HepG2 (cell line): Measurements from ENCODE around the gene EPS8. TPM values are rescaled to one million over a fixed set of nuclear protein-coding genes. Genes with fewer than 3 reads are reported as not detected.

Source experiments
- ATAC-seq: fragments of 200-7000 bp; cut with Tn5 transposase; 3 replicates; pipeline ENCODE4 v1.9.1; 2020; ENCODE audit warnings: mild to moderate bottlenecking, moderate library complexity
- BruUV-seq: library from RNA; stranded (reverse); fragments of 400-500 nt; replicated peaks from 2 replicates; lab custom pipeline; 2021; lab: Mats Ljungman, UMichigan
- CTCF ChIA-PET: fragments of 300-600 bp; formaldehyde crosslinking; extraction: SDS; loops from one replicate; lab custom pipeline; 2021; ENCODE audit warnings: low total read pairs, inconsistent platforms, low intra/inter-chr PET ratio; lab: Yijun Ruan, JAX
- POLR2A ChIA-PET: fragments of 350-600 bp; sonication (Branson Sonifier 250); formaldehyde crosslinking; loops from one replicate; lab custom pipeline; 2020; ENCODE audit warnings: antibody characterized with exemption, inconsistent platforms; lab: Yijun Ruan, JAX
- DNase-seq: peaks from one replicate; pipeline ENCODE4 v3.0.0-alpha.2; 2015; ENCODE audit warnings: low spot score
- FAIRE-seq: peaks from 3 replicates; lab custom pipeline; 2011; peaks lifted over from hg19 to GRCh38; lab: Jason Lieb, UNC
- H2AFZ ChIP-seq: one replicate; pipeline ENCODE4 v1.6.1; 2011; ENCODE audit warnings: low read length, inconsistent platforms
- H3K27ac ChIP-seq: fragments of 300-600 bp; 3 replicates; pipeline ENCODE4 v1.8.0; 2011; ENCODE audit warnings: mixed run types, mild to moderate bottlenecking, mixed read lengths, low read length, inconsistent platforms; ENCODE audit not compliant: insufficient read depth; ENCODE audit errors: extremely low read length
- H3K27me3 ChIP-seq, 2 experiments: fragments of 200-600 bp in 1 of 2; 2 replicates in 1 of 2; 3 replicates in 1 of 2; pipeline versions ENCODE4 v1.6.0 to v1.8.0; 2011; ENCODE audit warnings: low read length in 2 of 2, mild to moderate bottlenecking in 2 of 2, moderate library complexity in 2 of 2, inconsistent platforms in 1 of 2; ENCODE audit not compliant: insufficient read depth in 2 of 2, control insufficient read depth in 1 of 2
- H3K36me3 ChIP-seq, 2 experiments: fragments of 200-600 bp in 1 of 2; replicated peaks in 1 of 2; 2 replicates in 1 of 2; 3 replicates in 1 of 2; pipeline versions ENCODE4 v1.5.1 to v1.8.0; 2011; ENCODE audit warnings: low read length in 2 of 2, inconsistent platforms in 1 of 2; ENCODE audit not compliant: insufficient read depth in 2 of 2, control insufficient read depth in 1 of 2
- H3K4me1 ChIP-seq: 2 replicates; pipeline ENCODE4 v1.5.1; 2012; ENCODE audit warnings: low read length, inconsistent platforms; ENCODE audit not compliant: insufficient read depth
- H3K4me2 ChIP-seq: 2 replicates; pipeline ENCODE4 v1.6.0; 2011; ENCODE audit warnings: low read depth, low read length, inconsistent platforms
- H3K4me3 ChIP-seq, 3 experiments: fragments of 200-600 bp in 1 of 3; sonication (generic), shearing (Covaris generic) in 1 of 3; replicated peaks in 1 of 3; 2 replicates each; pipeline ENCODE4 v1.5.1; 2011 to 2016; ENCODE audit warnings: low read length in 3 of 3, inconsistent platforms in 2 of 3, low read depth in 2 of 3, mild to moderate bottlenecking in 2 of 3, control low read depth in 1 of 3, mixed read lengths in 1 of 3; ENCODE audit not compliant: insufficient read depth in 1 of 3
- H3K79me2 ChIP-seq: one replicate; pipeline ENCODE4 v1.6.1; 2011; ENCODE audit warnings: low read length, inconsistent platforms; ENCODE audit not compliant: insufficient read depth
- H3K9ac ChIP-seq: 2 replicates; pipeline ENCODE4 v1.6.0; 2011; ENCODE audit warnings: mild to moderate bottlenecking, low read depth, low read length, inconsistent platforms; ENCODE audit not compliant: insufficient read depth
- H3K9me3 ChIP-seq: 2 replicates; pipeline ENCODE4 v1.5.1; 2012; ENCODE audit warnings: mild to moderate bottlenecking, low read length
- H4K20me1 ChIP-seq: 2 replicates; pipeline ENCODE4 v1.6.0; 2011; ENCODE audit warnings: inconsistent platforms, mild to moderate bottlenecking, low read length, moderate library complexity; ENCODE audit not compliant: insufficient read depth
- ATF7-NPFF ChIP-seq: sonication (generic); formaldehyde crosslinking; IDR thresholded peaks from 2 replicates; pipeline ENCODE4 v1.8.1; 2023; ENCODE audit warnings: mild to moderate bottlenecking, low read depth, missing genetic modification reagents, moderate library complexity
- CAMTA2 ChIP-seq: sonication (generic); formaldehyde crosslinking; IDR thresholded peaks from 2 replicates; pipeline ENCODE4 v1.4.0; 2020; ENCODE audit warnings: mild to moderate bottlenecking, missing genetic modification reagents, borderline replicate concordance
- KDM5B ChIP-seq: sonication (generic); formaldehyde crosslinking; IDR thresholded peaks from 2 replicates; pipeline ENCODE4 v1.4.0; 2020; ENCODE audit warnings: missing genetic modification reagents, mild to moderate bottlenecking, borderline replicate concordance
- MIER3 ChIP-seq: IDR thresholded peaks from 2 replicates; pipeline ENCODE4 v1.6.1; 2016; ENCODE audit warnings: missing compliant biosample characterization, borderline replicate concordance
- ZFP36L2 ChIP-seq: sonication (generic); formaldehyde crosslinking; IDR thresholded peaks from 2 replicates; pipeline ENCODE4 v1.4.0; 2020; ENCODE audit warnings: missing genetic modification reagents
- ZNF441 ChIP-seq: sonication (generic); formaldehyde crosslinking; IDR thresholded peaks from 2 replicates; pipeline ENCODE4 v1.7.0; 2021; ENCODE audit warnings: missing genetic modification reagents, borderline replicate concordance
- WGBS: methylation state at CpG from one replicate; pipeline ENCODE4 v1.1.6; 2017; ENCODE audit warnings: low lambda C conversion rate; 5-methylcytosine and 5-hydroxymethylcytosine counted together
- in situ Hi-C: cut with HindIII; loops from 2 replicates; pipeline ENCODE4 v1.10.0; 2017; ENCODE audit warnings: low pct_unique_long_range_greater_than_20kb; ENCODE audit not compliant: extremely low pct_ligation_motif_present
- intact Hi-C: fragments of 100-400 bp; cut with micrococcal nuclease; formaldehyde crosslinking; loops from one replicate; pipeline ENCODE4 v1.10.0; 2022; ENCODE audit not compliant: unreplicated experiment
- polyA plus RNA-seq, 8 experiments: library from polyadenylated mRNA; depleted of rRNA in 3 of 8; stranded (reverse) in 7 of 8; unstranded in 1 of 8; fragments of >200 nt; fragmentation: Illumina TruSeq in 4 of 8; extraction: Trizol in 4 of 8; gene quantifications; 2 replicates each; pipeline versions ENCODE4 v1.2.1 to v1.2.3, GENCODE V29; 2011 to 2016; ENCODE audit warnings: low read depth in 4 of 8, missing spikeins in 1 of 8, mixed read lengths in 1 of 8; ENCODE audit not compliant: insufficient read depth in 1 of 8
- total RNA-seq, 5 experiments: library from RNA; depleted of rRNA; stranded (reverse); fragments of >200 nt; fragmentation: Illumina TruSeq; extraction: Trizol; gene quantifications; 2 replicates each; pipeline ENCODE4 v1.2.3, GENCODE V29; 2016; ENCODE audit warnings: low read depth in 1 of 5
- TF ChIP-seq, protein P1 (sequence below): sonication (generic); formaldehyde crosslinking; IDR thresholded peaks from 2 replicates; pipeline ENCODE4 v1.8.0; 2022; ENCODE audit warnings: mild to moderate bottlenecking, missing genetic modification reagents, borderline replicate concordance
- TF ChIP-seq, protein P2 (sequence below): sonication (generic); formaldehyde crosslinking; IDR thresholded peaks from 2 replicates; pipeline ENCODE4 v1.5.0; 2020; ENCODE audit warnings: mild to moderate bottlenecking, missing genetic modification reagents
- TF ChIP-seq, protein P3 (sequence below): sonication (generic); formaldehyde crosslinking; IDR thresholded peaks from 2 replicates; pipeline ENCODE4 v1.8.0; 2022; ENCODE audit warnings: missing genetic modification reagents, low read depth, mild to moderate bottlenecking, borderline replicate concordance

Gene EPS8
- total and polyA plus RNA-seq, 2 of the 13 experiments (the other 11 are each of a cell fraction or from before 2014, with no cell fraction given) = 37.1 to 43.4 TPM

DNA sequence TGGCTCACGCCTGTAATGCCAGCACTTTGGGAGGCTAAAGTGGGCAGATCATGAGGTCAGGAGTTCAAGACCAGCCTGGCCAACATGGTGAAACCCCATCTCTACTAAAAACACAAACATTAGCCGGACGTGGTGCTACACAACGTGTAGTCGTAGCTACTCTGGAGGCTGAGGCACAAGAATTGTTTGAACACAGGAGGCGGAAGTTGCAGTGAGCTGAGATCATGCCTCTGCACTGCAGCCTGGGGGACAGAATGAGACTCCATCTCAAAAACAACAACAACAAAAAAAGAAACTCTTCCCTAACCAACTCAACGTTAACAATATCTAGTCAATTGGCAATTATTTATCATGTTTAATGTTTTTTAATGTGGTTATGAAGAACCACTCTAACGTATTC is 89.3 kb downstream of the EPS8 start:
- H3K36me3 ChIP-seq = no peaks in the 10 kb centered on the region
- FAIRE-seq = no peak
- in situ Hi-C loops (no loop called here), intact Hi-C loops (no loop called here)
- H3K9me3 ChIP-seq = no peaks in the 10 kb centered on the region
- no peak for DNase-seq
- H3K4me3 ChIP-seq = no peak overlapping the region
- no TSS peak for BruUV-seq
- peaks cover 17% of the 10 kb centered on the region for H3K4me1 ChIP-seq
- no peak overlapping the region for H3K4me2 ChIP-seq
- H3K79me2 ChIP-seq = peaks cover 44% of the 10 kb centered on the region
- CTCF ChIA-PET = no interaction called here
- H3K27me3 ChIP-seq = no peaks in the 10 kb centered on the region
- no peaks in the 10 kb centered on the region for H4K20me1 ChIP-seq
- TF ChIP-seq ZNF441 (CRISPR knock-in tag) (no peak), ATF7-NPFF (no peak), MIER3 (CRISPR knock-in tag) (no peak), KDM5B (CRISPR knock-in tag) (no peak), ZFP36L2 (CRISPR knock-in tag) (no peak), CAMTA2 (CRISPR knock-in tag) (no peak)
- TF ChIP-seq, protein P1, sequence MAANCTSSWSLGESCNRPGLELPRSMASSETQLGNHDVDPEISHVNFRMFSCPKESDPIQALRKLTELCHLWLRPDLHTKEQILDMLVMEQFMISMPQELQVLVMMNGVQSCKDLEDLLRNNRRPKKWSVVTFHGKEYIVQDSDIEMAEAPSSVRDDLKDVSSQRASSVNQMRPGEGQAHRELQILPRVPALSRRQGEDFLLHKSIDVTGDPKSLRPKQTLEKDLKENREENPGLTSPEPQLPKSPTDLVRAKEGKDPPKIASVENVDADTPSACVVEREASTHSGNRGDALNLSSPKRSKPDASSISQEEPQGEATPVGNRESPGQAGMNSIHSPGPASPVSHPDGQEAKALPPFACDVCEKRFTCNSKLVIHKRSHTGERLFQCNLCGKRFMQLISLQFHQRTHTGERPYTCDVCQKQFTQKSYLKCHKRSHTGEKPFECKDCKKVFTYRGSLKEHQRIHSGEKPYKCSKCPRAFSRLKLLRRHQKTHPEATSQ (CRISPR knock-in tag) = no peak
- TF ChIP-seq, protein P2, sequence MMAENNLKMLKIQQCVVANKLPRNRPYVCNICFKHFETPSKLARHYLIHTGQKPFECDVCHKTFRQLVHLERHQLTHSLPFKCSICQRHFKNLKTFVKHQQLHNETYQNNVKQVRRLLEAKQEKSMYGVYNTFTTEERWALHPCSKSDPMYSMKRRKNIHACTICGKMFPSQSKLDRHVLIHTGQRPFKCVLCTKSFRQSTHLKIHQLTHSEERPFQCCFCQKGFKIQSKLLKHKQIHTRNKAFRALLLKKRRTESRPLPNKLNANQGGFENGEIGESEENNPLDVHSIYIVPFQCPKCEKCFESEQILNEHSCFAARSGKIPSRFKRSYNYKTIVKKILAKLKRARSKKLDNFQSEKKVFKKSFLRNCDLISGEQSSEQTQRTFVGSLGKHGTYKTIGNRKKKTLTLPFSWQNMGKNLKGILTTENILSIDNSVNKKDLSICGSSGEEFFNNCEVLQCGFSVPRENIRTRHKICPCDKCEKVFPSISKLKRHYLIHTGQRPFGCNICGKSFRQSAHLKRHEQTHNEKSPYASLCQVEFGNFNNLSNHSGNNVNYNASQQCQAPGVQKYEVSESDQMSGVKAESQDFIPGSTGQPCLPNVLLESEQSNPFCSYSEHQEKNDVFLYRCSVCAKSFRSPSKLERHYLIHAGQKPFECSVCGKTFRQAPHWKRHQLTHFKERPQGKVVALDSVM (CRISPR knock-in tag) = no peak
- TF ChIP-seq, protein P3, sequence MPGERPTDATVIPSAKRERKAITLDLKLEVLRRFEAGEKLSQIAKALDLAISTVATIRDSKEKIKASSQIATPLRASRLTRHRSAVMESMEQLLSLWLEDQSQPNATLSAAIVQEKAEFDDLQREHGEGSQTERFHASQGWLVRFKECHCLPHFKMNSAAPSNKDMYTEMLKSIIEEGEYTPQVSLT (CRISPR knock-in tag) = no peak
- no peak overlapping the region for H3K27ac ChIP-seq
- WGBS = 96% methylated on average over 8 of the region's 8 CpGs
- no peak for ATAC-seq
- no peak overlapping the region for H3K9ac ChIP-seq
- POLR2A ChIA-PET = no interaction called here
- H2AFZ ChIP-seq = no peak overlapping the region
